Measurements from ENCODE around the gene RHBDD1. TPM values are rescaled to one million over a fixed set of nuclear protein-coding genes. Genes with fewer than 3 reads are reported as not detected.

The RHBDD1 gene
- total RNA-seq, 1 experiment from 2014 or later = 28.0 TPM

- intact Hi-C loops (cut with micrococcal nuclease; ENCODE audit: unreplicated experiment) = no loop called here
- Histone ChIP-seq H3K4me3 (ENCODE audit: low read depth, low read length, poor library complexity, severe bottlenecking) (no peak overlapping the region), H3K4me1 (ENCODE audit: insufficient read depth, low read length, poor library complexity, severe bottlenecking) (no peaks in the 10 kb centered on the region), H3K9me3 (ENCODE audit: low read depth, low read length, poor library complexity, severe bottlenecking) (no peaks in the 10 kb centered on the region), H3K36me3 (ENCODE audit: insufficient read depth, low read length, poor library complexity, severe bottlenecking) (no peaks in the 10 kb centered on the region), H3K27me3 (replicated peaks; ENCODE audit: insufficient read depth, low read depth, low read length, poor library complexity) (no peaks in the 10 kb centered on the region), H3K27ac (ENCODE audit: low read depth, low read length, poor library complexity, severe bottlenecking) (no peak overlapping the region)
- DNase-seq (ENCODE audit: low spot score) = no peak
- BruUV-seq (replicated peaks) = no TSS peak
- TF ChIP-seq EZH2 (IDR thresholded peaks at IDR 0.05; ENCODE audit: borderline replicate concordance, low read depth, low read length, poor library complexity, severe bottlenecking) = no peak
- no peak for TF ChIP-seq CTCF (conservative IDR thresholded peaks at IDR 0.05; ENCODE audit: low read depth, low read length)
- CTCF ChIA-PET = no interaction called here
- POLR2A ChIA-PET (ENCODE audit: low non-redundant PET) = no interaction called here
These were observed 126.4 kb downstream of the RHBDD1 start for GRCh38 chr2:226962176-226962773.

DNA sequence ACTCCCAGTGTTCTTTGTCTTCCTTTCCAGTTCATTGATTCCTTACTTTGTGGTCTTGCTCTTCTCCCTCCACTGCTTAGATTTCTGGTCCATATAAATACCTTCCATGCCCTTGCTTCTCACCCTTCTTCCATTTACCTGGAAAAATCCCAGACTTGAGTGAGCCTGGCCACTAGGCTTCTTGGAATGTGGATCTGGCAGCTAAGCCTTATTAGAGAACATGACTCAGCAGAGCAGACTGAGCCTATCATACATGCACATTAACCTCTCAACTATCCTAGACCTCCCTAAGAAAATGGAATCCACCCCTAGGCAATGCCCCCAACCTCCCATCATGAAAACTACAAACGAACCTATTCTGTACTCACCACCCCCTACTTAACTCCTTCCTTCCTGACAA is 127.7 kb downstream of the RHBDD1 start:
- Histone ChIP-seq H3K4me1 (ENCODE audit: insufficient read depth, low read length, poor library complexity, severe bottlenecking) (no peaks in the 10 kb centered on the region), H3K36me3 (ENCODE audit: insufficient read depth, low read length, poor library complexity, severe bottlenecking) (no peaks in the 10 kb centered on the region), H3K9me3 (ENCODE audit: low read depth, low read length, poor library complexity, severe bottlenecking) (no peaks in the 10 kb centered on the region), H3K4me3 (ENCODE audit: low read depth, low read length, poor library complexity, severe bottlenecking) (no peak overlapping the region), H3K27me3 (replicated peaks; ENCODE audit: insufficient read depth, low read depth, low read length, poor library complexity) (no peaks in the 10 kb centered on the region), H3K27ac (ENCODE audit: low read depth, low read length, poor library complexity, severe bottlenecking) (no peak overlapping the region)
- ChIA-PET POLR2A (ENCODE audit: low non-redundant PET) (no interaction called here), CTCF (no interaction called here)
- DNase-seq (ENCODE audit: low spot score) = no peak
- no peak for TF ChIP-seq EZH2 (IDR thresholded peaks at IDR 0.05; ENCODE audit: borderline replicate concordance, low read depth, low read length, poor library complexity, severe bottlenecking)
- no peak for TF ChIP-seq CTCF (conservative IDR thresholded peaks at IDR 0.05; ENCODE audit: low read depth, low read length)
- intact Hi-C loops (cut with micrococcal nuclease; ENCODE audit: unreplicated experiment) = no loop called here
- no TSS peak for BruUV-seq (replicated peaks)

GRCh38 chr2:226965376-226965775 is 129.5 kb downstream of the RHBDD1 start:
- ChIA-PET CTCF (no interaction called here), POLR2A (ENCODE audit: low non-redundant PET) (no interaction called here)
- BruUV-seq (replicated peaks) = no TSS peak
- no peak overlapping the region for H3K27ac ChIP-seq (ENCODE audit: low read depth, low read length, poor library complexity, severe bottlenecking)
- intact Hi-C loops (cut with micrococcal nuclease; ENCODE audit: unreplicated experiment) = no loop called here
- DNase-seq (ENCODE audit: low spot score) = no peak
- no peaks in the 10 kb centered on the region for H3K4me1 ChIP-seq (ENCODE audit: insufficient read depth, low read length, poor library complexity, severe bottlenecking)
- no peaks in the 10 kb centered on the region for H3K36me3 ChIP-seq (ENCODE audit: insufficient read depth, low read length, poor library complexity, severe bottlenecking)
- no peaks in the 10 kb centered on the region for H3K9me3 ChIP-seq (ENCODE audit: low read depth, low read length, poor library complexity, severe bottlenecking)
- no peak overlapping the region for H3K4me3 ChIP-seq (ENCODE audit: low read depth, low read length, poor library complexity, severe bottlenecking)
- H3K27me3 ChIP-seq (replicated peaks; ENCODE audit: insufficient read depth, low read depth, low read length, poor library complexity) = no peaks in the 10 kb centered on the region
- no peak for TF ChIP-seq CTCF (conservative IDR thresholded peaks at IDR 0.05; ENCODE audit: low read depth, low read length)
- no peak for TF ChIP-seq EZH2 (IDR thresholded peaks at IDR 0.05; ENCODE audit: borderline replicate concordance, low read depth, low read length, poor library complexity, severe bottlenecking)

All from A673 (cell line).